Liver (tissue), 9 donors: ENCODE data around the gene HCN2. TPM values are rescaled to one million over a fixed set of nuclear protein-coding genes. Genes with fewer than 3 reads are reported as not detected.

Experiments used
- DNase-seq: peaks from one replicate; pipeline ENCODE4 v3.0.0-alpha.2; 2017; ENCODE audit warnings: low spot score
- H3K27ac ChIP-seq, 2 donors: one replicate each; pipeline ENCODE4 v1.7.0; 2013; ENCODE audit warnings: inconsistent platforms in 2 of 2, low read length in 2 of 2, control low read depth in 1 of 2, low read depth in 1 of 2, mild to moderate bottlenecking in 1 of 2
- H3K27me3 ChIP-seq, 4 donors: one replicate each; pipeline versions ENCODE4 v1.6.1 to v1.7.0; 2013; ENCODE audit warnings: low read length in 3 of 4, inconsistent platforms in 1 of 4, mild to moderate bottlenecking in 1 of 4, moderate library complexity in 1 of 4; ENCODE audit not compliant: control insufficient read depth in 4 of 4, insufficient read depth in 4 of 4
- H3K36me3 ChIP-seq, 4 donors: one replicate each; pipeline versions ENCODE4 v1.6.1 to v1.7.0; 2013; ENCODE audit warnings: low read length in 3 of 4, mild to moderate bottlenecking in 3 of 4, low read depth in 1 of 4, moderate library complexity in 1 of 4; ENCODE audit not compliant: control insufficient read depth in 4 of 4, insufficient read depth in 3 of 4
- H3K4me1 ChIP-seq, 4 donors: one replicate each; pipeline versions ENCODE4 v1.6.1 to v1.7.0; 2013; ENCODE audit warnings: low read length in 3 of 4, mild to moderate bottlenecking in 3 of 4, moderate library complexity in 1 of 4; ENCODE audit not compliant: control insufficient read depth in 4 of 4, insufficient read depth in 4 of 4
- H3K4me3 ChIP-seq, 3 donors: one replicate each; pipeline versions ENCODE4 v1.6.1 to v1.7.0; 2013; ENCODE audit warnings: low read length in 3 of 3, control low read depth in 1 of 3, low read depth in 1 of 3, mild to moderate bottlenecking in 1 of 3
- H3K9ac ChIP-seq, 2 donors: one replicate each; pipeline ENCODE4 v1.7.0; 2013; ENCODE audit warnings: low read length in 2 of 2, mild to moderate bottlenecking in 2 of 2, moderate library complexity in 2 of 2, control low read depth in 1 of 2, low read depth in 1 of 2
- H3K9me3 ChIP-seq, 4 donors: one replicate each; pipeline versions ENCODE4 v1.6.1 to v1.7.0; 2013; ENCODE audit warnings: low read length in 3 of 4; ENCODE audit not compliant: control insufficient read depth in 4 of 4
- JUND ChIP-seq, 2 donors: IDR thresholded peaks; 2 replicates each; pipeline ENCODE4 v1.6.1; 2016; ENCODE audit warnings: antibody characterized with exemption in 2 of 2
- NR2F2 ChIP-seq: IDR thresholded peaks from 2 replicates; pipeline ENCODE4 v1.6.1; 2016; ENCODE audit warnings: antibody characterized with exemption
- RXRA ChIP-seq, 2 donors: IDR thresholded peaks; 2 replicates each; pipeline ENCODE4 v1.6.1; 2017 to 2018; ENCODE audit warnings: antibody characterized with exemption in 2 of 2, mild to moderate bottlenecking in 1 of 2
- TAF1 ChIP-seq: conservative IDR thresholded peaks from 2 replicates; pipeline ENCODE4 v1.6.1; 2016; ENCODE audit warnings: antibody characterized with exemption, mild to moderate bottlenecking
- WGBS: extraction: QIAGEN DNeasy Blood & Tissue Kit; methylation state at CpG from one replicate; pipeline ENCODE4 v1.1.7; 2013; 5-methylcytosine and 5-hydroxymethylcytosine counted together
- polyA plus RNA-seq, 2 donors: library from polyadenylated mRNA; stranded (reverse) in 1 of 2; unstranded in 1 of 2; fragments of 200-250 nt in 1 of 2; fragments of >200 nt in 1 of 2; fragmentation: Nextera tagmentation in 1 of 2; extraction: Ambion mirVana in 1 of 2; gene quantifications; one replicate each; pipeline versions ENCODE4 v1.2.1 to v1.2.3, GENCODE V29; 2013 to 2015
- total RNA-seq, 2 donors: library from RNA; depleted of rRNA; stranded (reverse); fragments of >200 nt; gene quantifications; one replicate each; pipeline ENCODE4 v1.2.3, GENCODE V29; 2014
- TF ChIP-seq, protein P1 (sequence below): IDR thresholded peaks from 2 replicates; pipeline ENCODE4 v1.6.1; 2016; ENCODE audit warnings: antibody characterized with exemption
- TF ChIP-seq, protein P2 (sequence below): fragments of 150-350 bp; IDR thresholded peaks from 2 replicates; pipeline ENCODE4 v1.5.1; 2017; ENCODE audit warnings: improper control_type of control experiment, low read depth, low read length; ENCODE audit not compliant: missing input control
- TF ChIP-seq, protein P3 (sequence below): IDR thresholded peaks from 2 replicates; pipeline ENCODE4 v1.6.1; 2016; ENCODE audit warnings: antibody characterized with exemption
- donor health status: healthy.
- donor health status: healthy.
- donor health status: healthy.
- donor health status: healthy.
- donor health status: healthy.

The HCN2 gene
- total and polyA plus RNA-seq, 4 donors = 0.05 to 0.17 (median 0.13) TPM; not detected in 1

DNA sequence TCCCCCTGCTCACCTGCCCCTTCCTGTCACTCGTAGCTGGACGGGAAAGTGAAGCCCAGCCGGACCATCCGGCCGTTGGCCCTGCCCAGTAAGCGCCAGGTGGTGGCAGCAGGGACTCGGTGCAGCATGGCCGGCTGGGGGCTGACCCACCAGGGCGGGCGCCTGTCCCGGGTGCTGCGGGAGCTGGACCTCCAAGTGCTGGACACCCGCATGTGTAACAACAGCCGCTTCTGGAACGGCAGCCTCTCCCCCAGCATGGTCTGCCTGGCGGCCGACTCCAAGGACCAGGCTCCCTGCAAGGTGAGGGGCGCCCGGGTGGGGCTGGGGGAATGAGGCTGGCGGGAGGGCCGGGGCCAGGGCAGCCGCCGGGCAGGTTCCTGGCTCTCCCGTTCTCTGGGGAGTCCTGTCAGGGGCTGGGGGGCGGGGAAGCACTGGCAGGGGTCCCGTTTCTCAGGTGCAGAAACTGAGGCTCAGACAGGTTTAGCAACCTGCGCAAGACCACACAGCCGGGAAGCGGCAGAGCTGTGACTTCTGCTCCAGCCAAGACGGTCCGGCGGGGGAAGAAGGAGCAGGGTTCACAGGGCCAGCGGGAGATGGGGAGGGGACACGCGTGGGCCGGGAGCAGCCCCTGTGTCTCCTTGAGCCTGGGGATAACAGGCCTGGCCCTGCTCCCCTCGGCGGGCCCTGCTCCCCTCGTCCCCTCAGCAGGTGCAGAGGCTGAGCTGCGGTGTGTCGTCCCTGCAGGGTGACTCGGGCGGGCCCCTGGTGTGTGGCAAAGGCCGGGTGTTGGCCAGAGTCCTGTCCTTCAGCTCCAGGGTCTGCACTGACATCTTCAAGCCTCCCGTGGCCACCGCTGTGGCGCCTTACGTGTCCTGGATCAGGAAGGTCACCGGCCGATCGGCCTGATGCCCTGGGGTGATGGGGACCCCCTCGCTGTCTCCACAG, 40.5 kb upstream of the HCN2 start:
- no peaks in the 10 kb centered on the region for H3K4me1 ChIP-seq
- no peaks in the 10 kb centered on the region for H3K27me3 ChIP-seq
- H3K36me3 ChIP-seq = no peaks in the 10 kb centered on the region
- H3K4me3 ChIP-seq = no peak overlapping the region
- no peak overlapping the region for H3K9ac ChIP-seq
- H3K27ac ChIP-seq = no peak overlapping the region
- 77% methylated on average over 52 of the region's 52 CpGs for WGBS
- DNase-seq = no peak
- TF ChIP-seq, protein P1, sequence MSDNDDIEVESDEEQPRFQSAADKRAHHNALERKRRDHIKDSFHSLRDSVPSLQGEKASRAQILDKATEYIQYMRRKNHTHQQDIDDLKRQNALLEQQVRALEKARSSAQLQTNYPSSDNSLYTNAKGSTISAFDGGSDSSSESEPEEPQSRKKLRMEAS = no peak
- no peak for TF ChIP-seq NR2F2
- no peaks in the 10 kb centered on the region for H3K9me3 ChIP-seq

DNA sequence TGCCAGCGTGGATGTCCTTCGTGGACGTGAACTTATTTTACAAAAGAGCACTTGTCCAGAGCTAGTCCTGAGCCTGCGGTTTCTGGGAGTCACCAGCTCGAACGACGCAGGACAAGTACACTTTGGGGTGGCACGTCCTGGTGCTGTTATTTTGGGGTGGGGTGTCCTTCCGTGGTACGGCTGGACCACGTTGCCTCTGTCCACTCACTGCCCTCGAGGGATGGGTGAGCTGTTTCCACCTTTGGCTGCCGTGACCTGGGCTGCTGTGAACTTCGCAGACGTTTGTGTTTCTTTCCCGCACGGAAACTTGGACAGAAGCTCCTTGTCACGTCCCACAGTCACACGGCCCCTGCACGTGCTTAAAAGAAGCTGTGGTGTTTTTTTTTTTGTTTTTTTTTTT, 34.9 kb upstream of the HCN2 start:
- no peaks in the 10 kb centered on the region for H3K27me3 ChIP-seq
- no peak for DNase-seq
- H3K4me1 ChIP-seq = peaks cover 0 to 3% (median 1%) of the 10 kb centered on the region in 4 donors
- no peak overlapping the region for H3K4me3 ChIP-seq
- TF ChIP-seq, protein P2, sequence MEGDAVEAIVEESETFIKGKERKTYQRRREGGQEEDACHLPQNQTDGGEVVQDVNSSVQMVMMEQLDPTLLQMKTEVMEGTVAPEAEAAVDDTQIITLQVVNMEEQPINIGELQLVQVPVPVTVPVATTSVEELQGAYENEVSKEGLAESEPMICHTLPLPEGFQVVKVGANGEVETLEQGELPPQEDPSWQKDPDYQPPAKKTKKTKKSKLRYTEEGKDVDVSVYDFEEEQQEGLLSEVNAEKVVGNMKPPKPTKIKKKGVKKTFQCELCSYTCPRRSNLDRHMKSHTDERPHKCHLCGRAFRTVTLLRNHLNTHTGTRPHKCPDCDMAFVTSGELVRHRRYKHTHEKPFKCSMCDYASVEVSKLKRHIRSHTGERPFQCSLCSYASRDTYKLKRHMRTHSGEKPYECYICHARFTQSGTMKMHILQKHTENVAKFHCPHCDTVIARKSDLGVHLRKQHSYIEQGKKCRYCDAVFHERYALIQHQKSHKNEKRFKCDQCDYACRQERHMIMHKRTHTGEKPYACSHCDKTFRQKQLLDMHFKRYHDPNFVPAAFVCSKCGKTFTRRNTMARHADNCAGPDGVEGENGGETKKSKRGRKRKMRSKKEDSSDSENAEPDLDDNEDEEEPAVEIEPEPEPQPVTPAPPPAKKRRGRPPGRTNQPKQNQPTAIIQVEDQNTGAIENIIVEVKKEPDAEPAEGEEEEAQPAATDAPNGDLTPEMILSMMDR = no peak
- no peak for TF ChIP-seq JUND (IDR thresholded peaks at IDR 0.05)
- TF ChIP-seq RXRA (IDR thresholded peaks at IDR 0.05) = no peak
- no peak for TF ChIP-seq NR2F2
- H3K9ac ChIP-seq = no peak overlapping the region
- H3K9me3 ChIP-seq = no peaks in the 10 kb centered on the region
- H3K27ac ChIP-seq = no peak overlapping the region
- 72% methylated on average over 20 of the region's 20 CpGs for WGBS
- no peaks in the 10 kb centered on the region for H3K36me3 ChIP-seq

DNA sequence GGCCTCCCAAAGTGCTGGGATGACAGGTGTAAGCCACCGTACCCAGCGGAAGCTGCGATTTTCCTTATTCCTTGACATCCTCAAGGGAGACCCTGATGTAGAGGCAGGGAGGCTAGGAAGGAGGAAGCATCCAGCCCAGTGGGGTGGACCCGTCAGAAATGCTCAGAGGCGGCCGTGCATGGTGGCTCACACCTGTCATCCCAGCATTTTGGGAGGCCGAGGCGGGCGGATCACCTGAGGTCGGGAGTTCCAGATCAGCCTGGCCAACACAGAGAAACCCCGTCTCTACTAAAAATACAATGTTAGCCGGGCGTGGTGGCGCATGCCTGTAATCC, 34.2 kb upstream of the HCN2 start:
- peaks cover 0 to 3% (median 1%) of the 10 kb centered on the region in 4 donors for H3K4me1 ChIP-seq
- no peak for DNase-seq
- TF ChIP-seq, protein P3, sequence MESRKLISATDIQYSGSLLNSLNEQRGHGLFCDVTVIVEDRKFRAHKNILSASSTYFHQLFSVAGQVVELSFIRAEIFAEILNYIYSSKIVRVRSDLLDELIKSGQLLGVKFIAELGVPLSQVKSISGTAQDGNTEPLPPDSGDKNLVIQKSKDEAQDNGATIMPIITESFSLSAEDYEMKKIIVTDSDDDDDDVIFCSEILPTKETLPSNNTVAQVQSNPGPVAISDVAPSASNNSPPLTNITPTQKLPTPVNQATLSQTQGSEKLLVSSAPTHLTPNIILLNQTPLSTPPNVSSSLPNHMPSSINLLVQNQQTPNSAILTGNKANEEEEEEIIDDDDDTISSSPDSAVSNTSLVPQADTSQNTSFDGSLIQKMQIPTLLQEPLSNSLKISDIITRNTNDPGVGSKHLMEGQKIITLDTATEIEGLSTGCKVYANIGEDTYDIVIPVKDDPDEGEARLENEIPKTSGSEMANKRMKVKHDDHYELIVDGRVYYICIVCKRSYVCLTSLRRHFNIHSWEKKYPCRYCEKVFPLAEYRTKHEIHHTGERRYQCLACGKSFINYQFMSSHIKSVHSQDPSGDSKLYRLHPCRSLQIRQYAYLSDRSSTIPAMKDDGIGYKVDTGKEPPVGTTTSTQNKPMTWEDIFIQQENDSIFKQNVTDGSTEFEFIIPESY = no peak
- TF ChIP-seq TAF1 = no peak
- TF ChIP-seq NR2F2 = no peak
- H3K27ac ChIP-seq = no peak overlapping the region
- H3K36me3 ChIP-seq = no peaks in the 10 kb centered on the region
- H3K27me3 ChIP-seq = no peaks in the 10 kb centered on the region
- WGBS = 89% methylated on average over 14 of the region's 14 CpGs
- no peak overlapping the region for H3K4me3 ChIP-seq
- no peaks in the 10 kb centered on the region for H3K9me3 ChIP-seq
- no peak overlapping the region for H3K9ac ChIP-seq
